GM23248 (cell line): ENCODE data around the gene RAG2. TPM values are rescaled to one million over a fixed set of nuclear protein-coding genes. Genes with fewer than 3 reads are reported as not detected.

Source experiments
- DNase-seq: peaks from one replicate; pipeline ENCODE4 v3.0.0-alpha.2; 2015
- H2AFZ ChIP-seq: fragments of 200-600 bp; sonication (generic); 2 replicates; pipeline ENCODE4 v1.6.1; 2016; ENCODE audit warnings: antibody characterized with exemption
- H3F3A ChIP-seq: fragments of 200-600 bp; sonication (generic); 2 replicates; pipeline ENCODE4 v1.6.1; 2016; ENCODE audit warnings: mild to moderate bottlenecking, antibody characterized with exemption, mixed run types; ENCODE audit not compliant: insufficient read depth
- H3K27ac ChIP-seq: fragments of 200-600 bp; sonication (generic); 2 replicates; pipeline ENCODE4 v1.5.1; 2016; ENCODE audit warnings: mild to moderate bottlenecking
- H3K27me3 ChIP-seq: fragments of 200-600 bp; sonication (generic); replicated peaks from 2 replicates; pipeline ENCODE4 v1.6.1; 2016; ENCODE audit warnings: mild to moderate bottlenecking; ENCODE audit not compliant: insufficient read depth
- H3K36me3 ChIP-seq: fragments of 200-600 bp; sonication (generic); 2 replicates; pipeline ENCODE4 v1.6.1; 2016; ENCODE audit warnings: low read depth, mild to moderate bottlenecking
- H3K4me1 ChIP-seq: fragments of 200-600 bp; sonication (generic); 2 replicates; pipeline ENCODE4 v1.6.1; 2016; ENCODE audit warnings: mild to moderate bottlenecking; ENCODE audit not compliant: insufficient read depth
- H3K4me2 ChIP-seq: fragments of 200-600 bp; sonication (generic); one replicate; pipeline ENCODE4 v1.6.1; 2016; ENCODE audit warnings: mild to moderate bottlenecking; ENCODE audit not compliant: unreplicated experiment
- H3K4me3 ChIP-seq: fragments of 200-600 bp; sonication (generic); 2 replicates; pipeline ENCODE4 v1.5.1; 2016; ENCODE audit warnings: mild to moderate bottlenecking
- H3K79me2 ChIP-seq: fragments of 200-600 bp; sonication (generic); 2 replicates; pipeline ENCODE4 v1.6.1; 2016; ENCODE audit warnings: mild to moderate bottlenecking; ENCODE audit not compliant: insufficient read depth
- H3K9ac ChIP-seq: fragments of 200-600 bp; sonication (generic); 2 replicates; pipeline ENCODE4 v1.6.1; 2016; ENCODE audit warnings: mild to moderate bottlenecking
- H3K9me2 ChIP-seq: fragments of 200-600 bp; sonication (generic); 2 replicates; pipeline ENCODE4 v1.6.1; 2016; ENCODE audit warnings: mixed run types, mild to moderate bottlenecking, moderate library complexity; ENCODE audit not compliant: insufficient read depth
- H3K9me3 ChIP-seq: fragments of 200-600 bp; sonication (generic); one replicate; pipeline ENCODE4 v1.6.1; 2017; ENCODE audit warnings: low read depth
- H4K20me1 ChIP-seq: fragments of 200-600 bp; sonication (generic); 2 replicates; pipeline ENCODE4 v1.6.0; 2016; ENCODE audit not compliant: insufficient read depth
- EZH2 ChIP-seq: fragments of 200-600 bp; sonication (generic); IDR thresholded peaks from 2 replicates; pipeline ENCODE4 v1.6.1; 2018; ENCODE audit warnings: antibody characterized with exemption, mild to moderate bottlenecking; ENCODE audit not compliant: insufficient read depth, poor library complexity, severe bottlenecking
- EZH2phosphoT487 ChIP-seq: fragments of 200-600 bp; sonication (generic); IDR thresholded peaks from 2 replicates; pipeline ENCODE4 v1.6.1; 2018; ENCODE audit warnings: antibody characterized with exemption, moderate library complexity, mild to moderate bottlenecking, low read depth; ENCODE audit not compliant: insufficient read depth
- WGBS, 2 experiments: methylation state at CpG; one replicate each; pipeline ENCODE4 v1.1.6; 2015 to 2017; ENCODE audit warnings: low lambda C conversion rate in 2 of 2, low coverage in 1 of 2; ENCODE audit errors: missing lambda C conversion rate in 2 of 2; 5-methylcytosine and 5-hydroxymethylcytosine counted together
- in situ Hi-C: fragments of 300-500 bp; cut with MboI; formaldehyde crosslinking; loops from 2 replicates; pipeline ENCODE4 v1.15.0; 2020
- polyA plus RNA-seq: library from polyadenylated mRNA; unstranded; fragments of >200 nt; fragmentation: Nextera tagmentation; extraction: Ambion mirVana; gene quantifications from 2 replicates; pipeline ENCODE4 v1.2.1, GENCODE V29; 2016
- total RNA-seq: library from RNA; depleted of rRNA; stranded (reverse); fragments of >200 nt; shearing (Covaris generic); gene quantifications from 2 replicates; pipeline ENCODE4 v1.2.3, GENCODE V29; 2014

Gene RAG2
- total and polyA plus RNA-seq, 2 experiments from 2014 or later: not detected

DNA sequence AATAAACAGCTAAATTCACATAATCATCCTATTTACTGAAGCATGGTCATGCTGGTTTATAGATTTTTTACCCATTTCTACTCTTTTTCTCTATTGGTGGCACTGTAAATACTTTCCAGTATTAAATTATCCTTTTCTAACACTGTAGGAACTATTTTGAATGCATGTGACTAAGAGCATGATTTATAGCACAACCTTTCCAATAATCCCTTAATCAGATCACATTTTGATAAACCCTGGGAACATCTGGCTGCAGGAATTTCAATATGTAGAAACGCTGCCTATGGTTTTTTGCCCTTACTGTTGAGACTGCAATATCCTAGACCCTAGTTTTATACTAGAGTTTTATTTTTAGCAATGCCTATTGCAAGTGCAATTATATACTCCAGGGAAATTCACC, 19.6 kb downstream of the RAG2 start:
- Histone ChIP-seq H4K20me1 (no peaks in the 10 kb centered on the region), H3K27ac (no peak overlapping the region), H3K4me2 (no peak overlapping the region), H3K9me3 (no peaks in the 10 kb centered on the region), H3F3A (no peaks in the 10 kb centered on the region), H2AFZ (no peak overlapping the region), H3K9ac (no peak overlapping the region), H3K79me2 (no peaks in the 10 kb centered on the region), H3K4me3 (no peak overlapping the region), H3K36me3 (no peaks in the 10 kb centered on the region), H3K27me3 (no peaks in the 10 kb centered on the region), H3K9me2 (no peaks in the 10 kb centered on the region), H3K4me1 (peaks cover 5% of the 10 kb centered on the region; the same call in 1 of the 2 replicates)
- DNase-seq: no peak
- in situ Hi-C loops: loop anchor here (10.0 kb wide), 1 partner anchor 86 kb away; no protein-coding TSS in a partner anchor
- WGBS, 2 experiments: 18 to 33% methylated on average over 1 of the region's 1 CpG
- no peak for TF ChIP-seq EZH2
- no peak for TF ChIP-seq EZH2phosphoT487

DNA sequence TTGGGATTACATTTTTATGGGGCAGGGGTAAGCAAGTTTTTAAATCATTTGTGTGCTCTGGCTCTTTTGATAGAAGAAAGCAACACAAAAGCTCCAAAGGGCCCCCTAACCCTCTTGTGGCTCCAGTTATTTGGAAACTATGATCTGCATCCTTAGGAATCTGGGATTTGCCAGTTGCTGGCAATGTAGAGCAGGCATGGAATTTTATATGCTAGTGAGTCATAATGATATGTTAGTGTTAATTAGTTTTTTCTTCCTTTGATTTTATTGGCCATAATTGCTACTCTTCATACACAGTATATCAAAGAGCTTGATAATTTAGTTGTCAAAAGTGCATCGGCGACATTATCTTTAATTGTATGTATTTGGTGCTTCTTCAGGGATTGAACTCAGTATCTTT, 20.2 kb downstream of the RAG2 start:
- Histone ChIP-seq H3K36me3 (no peaks in the 10 kb centered on the region), H4K20me1 (no peaks in the 10 kb centered on the region), H3K27ac (no peak overlapping the region), H2AFZ (no peak overlapping the region), H3K9me3 (no peaks in the 10 kb centered on the region), H3K4me2 (no peak overlapping the region), H3K9ac (no peak overlapping the region), H3K79me2 (no peaks in the 10 kb centered on the region), H3K27me3 (no peaks in the 10 kb centered on the region; the same call in 1 of the 2 replicates), H3F3A (no peaks in the 10 kb centered on the region), H3K4me1 (peaks cover 5% of the 10 kb centered on the region; the same call in 1 of the 2 replicates), H3K9me2 (no peaks in the 10 kb centered on the region), H3K4me3 (no peak overlapping the region)
- in situ Hi-C loops: loop anchor here (10.0 kb wide), 1 partner anchor 87 kb away; no protein-coding TSS in a partner anchor
- TF ChIP-seq EZH2: no peak
- no peak for TF ChIP-seq EZH2phosphoT487
- DNase-seq: peak; percentile 30
- 89 to 93% methylated on average over 2 of the region's 2 CpGs for WGBS, 2 experiments

DNA sequence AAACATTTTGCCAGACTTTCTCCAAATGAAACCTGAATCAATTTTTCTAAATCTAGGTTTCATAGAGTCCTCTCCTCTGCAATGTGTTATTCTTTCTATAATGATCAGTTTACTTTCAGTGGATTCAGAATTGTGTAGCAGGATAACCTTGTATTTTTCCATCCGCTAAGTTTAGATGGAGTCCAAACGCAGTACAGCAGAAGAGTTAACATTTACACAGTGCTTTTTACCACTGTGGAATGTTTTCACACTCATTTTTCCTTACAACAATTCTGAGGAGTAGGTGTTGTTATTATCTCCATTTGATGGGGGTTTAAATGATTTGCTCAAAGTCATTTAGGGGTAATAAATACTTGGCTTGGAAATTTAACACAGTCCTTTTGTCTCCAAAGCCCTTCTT, 20.7 kb downstream of the RAG2 start:
- no peaks in the 10 kb centered on the region for H3K9me2 ChIP-seq
- no peak overlapping the region for H3K27ac ChIP-seq
- no peaks in the 10 kb centered on the region for H3F3A ChIP-seq
- DNase-seq: no peak
- H3K36me3 ChIP-seq: no peaks in the 10 kb centered on the region
- 69 to 72% methylated on average over 2 of the region's 2 CpGs for WGBS, 2 experiments
- in situ Hi-C loops: loop anchor here (10.0 kb wide), 1 partner anchor 87 kb away; no protein-coding TSS in a partner anchor
- peaks cover 5% of the 10 kb centered on the region; the same call in 1 of the 2 replicates for H3K4me1 ChIP-seq
- no peaks in the 10 kb centered on the region for H3K79me2 ChIP-seq
- H3K27me3 ChIP-seq: no peaks in the 10 kb centered on the region; the same call in 1 of the 2 replicates
- no peak overlapping the region for H3K9ac ChIP-seq
- no peak overlapping the region for H3K4me2 ChIP-seq
- H4K20me1 ChIP-seq: no peaks in the 10 kb centered on the region
- H3K4me3 ChIP-seq: no peak overlapping the region
- no peak overlapping the region for H2AFZ ChIP-seq
- no peaks in the 10 kb centered on the region for H3K9me3 ChIP-seq
- TF ChIP-seq EZH2: no peak
- TF ChIP-seq EZH2phosphoT487: no peak

GRCh38 chr11:36574486-36574885, 23.6 kb downstream of the RAG2 start:
- Histone ChIP-seq H3K9me2 (no peaks in the 10 kb centered on the region), H3K27me3 (peaks cover 18% of the 10 kb centered on the region; the same call in 1 of the 2 replicates), H3K4me1 (peaks cover 5% of the 10 kb centered on the region; the same call in 1 of the 2 replicates), H3K36me3 (no peaks in the 10 kb centered on the region), H3K4me3 (no peak overlapping the region), H2AFZ (no peak overlapping the region), H3K4me2 (no peak overlapping the region), H3F3A (no peaks in the 10 kb centered on the region), H4K20me1 (no peaks in the 10 kb centered on the region), H3K79me2 (no peaks in the 10 kb centered on the region), H3K9ac (no peak overlapping the region), H3K9me3 (no peaks in the 10 kb centered on the region), H3K27ac (no peak overlapping the region)
- no peak for DNase-seq
- no peak for TF ChIP-seq EZH2phosphoT487
- no peak for TF ChIP-seq EZH2
- 57 to 67% methylated on average over 8 of the region's 8 CpGs for WGBS, 2 experiments
- in situ Hi-C loops: loop anchor here (10.0 kb wide), 1 partner anchor 90 kb away; no protein-coding TSS in a partner anchor

DNA sequence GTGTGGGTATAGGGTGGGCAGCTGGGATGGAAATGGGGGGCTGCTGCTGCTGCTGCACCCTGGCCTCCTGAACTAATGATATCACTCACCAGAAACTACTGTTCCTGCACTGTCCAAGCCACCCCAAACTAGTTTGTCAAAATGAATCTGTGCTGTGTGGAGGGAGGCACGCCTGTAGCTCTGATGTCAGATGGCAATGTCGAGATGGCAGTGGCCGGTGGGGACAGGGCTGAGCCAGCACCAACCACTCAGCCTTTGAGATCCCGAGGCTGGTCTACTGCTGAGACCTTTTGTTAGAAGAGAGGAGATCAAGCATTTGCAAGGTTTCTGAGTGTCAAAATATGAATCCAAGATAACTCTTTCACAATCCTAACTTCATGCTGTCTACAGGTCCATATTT, 28.9 kb downstream of the RAG2 start:
- Histone ChIP-seq H4K20me1 (no peaks in the 10 kb centered on the region), H3K9ac (no peak overlapping the region), H3K79me2 (no peaks in the 10 kb centered on the region), H3F3A (no peaks in the 10 kb centered on the region), H3K4me3 (no peak overlapping the region), H3K27ac (no peak overlapping the region), H3K9me2 (no peaks in the 10 kb centered on the region), H3K36me3 (no peaks in the 10 kb centered on the region), H3K4me1 (peaks cover 3% of the 10 kb centered on the region; the same call in 1 of the 2 replicates), H3K4me2 (no peak overlapping the region), H3K9me3 (no peaks in the 10 kb centered on the region), H2AFZ (no peak overlapping the region), H3K27me3 (peaks cover 49% of the 10 kb centered on the region)
- 50 to 58% methylated on average over 4 of the region's 4 CpGs for WGBS, 2 experiments
- in situ Hi-C loops: no loop called here
- TF ChIP-seq EZH2 (no peak), EZH2phosphoT487 (no peak)
- no peak for DNase-seq
